HG03135 (cell line): ENCODE results near the gene PARP16.

Experiments used
- ATAC-seq: cut with Tn5 transposase; IDR thresholded peaks from one replicate; pipeline ENCODE4 v1.9.1; 2021; ENCODE audit warnings: mild to moderate bottlenecking, moderate library complexity; ENCODE audit not compliant: unreplicated experiment

The PARP16 gene, protein sequence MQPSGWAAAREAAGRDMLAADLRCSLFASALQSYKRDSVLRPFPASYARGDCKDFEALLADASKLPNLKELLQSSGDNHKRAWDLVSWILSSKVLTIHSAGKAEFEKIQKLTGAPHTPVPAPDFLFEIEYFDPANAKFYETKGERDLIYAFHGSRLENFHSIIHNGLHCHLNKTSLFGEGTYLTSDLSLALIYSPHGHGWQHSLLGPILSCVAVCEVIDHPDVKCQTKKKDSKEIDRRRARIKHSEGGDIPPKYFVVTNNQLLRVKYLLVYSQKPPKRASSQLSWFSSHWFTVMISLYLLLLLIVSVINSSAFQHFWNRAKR

DNA sequence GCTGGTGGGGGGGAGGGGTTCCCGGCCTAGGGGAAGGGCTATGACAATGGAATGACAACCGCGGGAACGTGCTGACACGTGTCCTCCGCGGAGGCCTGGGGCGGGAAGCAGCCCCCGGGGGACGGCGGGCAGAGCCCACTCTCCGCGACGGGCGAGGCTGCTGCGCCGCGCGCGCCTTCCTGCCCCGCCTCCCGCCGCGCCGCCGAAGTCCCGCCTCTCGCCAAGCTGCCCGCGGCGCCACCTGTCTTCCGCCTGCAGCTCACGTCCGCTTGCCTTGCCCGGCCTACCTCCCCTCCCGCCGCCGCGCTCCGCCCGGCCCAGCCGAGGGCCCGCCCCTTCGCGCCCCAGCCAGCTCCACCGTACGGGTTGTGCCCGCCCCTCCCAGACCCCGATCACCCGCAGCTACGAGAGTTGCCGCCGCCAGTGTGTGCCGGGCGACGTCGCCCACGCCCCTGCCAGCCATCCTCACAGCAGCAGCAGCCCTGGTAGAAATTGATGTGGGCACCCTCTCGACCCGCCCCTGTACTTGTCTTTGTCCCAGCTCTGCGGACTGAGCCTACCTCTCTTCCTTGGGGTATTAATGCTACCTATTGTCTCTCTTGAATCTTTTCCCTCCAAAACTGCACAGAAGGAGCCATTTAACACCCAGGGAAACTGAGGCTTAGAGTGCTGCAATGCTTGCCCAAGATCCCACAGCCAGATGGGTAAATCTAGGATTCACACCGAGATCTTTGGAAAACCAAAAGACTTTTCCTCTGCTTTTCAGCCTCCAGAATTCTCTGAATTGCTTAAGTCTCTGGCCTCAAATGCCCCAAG is at the start of gene PARP16:
Gene PARP16, minus strand, starts transcription at position 180 of the 816 bp plus-strand sequence. CDS start 457 bp downstream, outside the sequence.
- ATAC-seq = peak; percentile 88

DNA sequence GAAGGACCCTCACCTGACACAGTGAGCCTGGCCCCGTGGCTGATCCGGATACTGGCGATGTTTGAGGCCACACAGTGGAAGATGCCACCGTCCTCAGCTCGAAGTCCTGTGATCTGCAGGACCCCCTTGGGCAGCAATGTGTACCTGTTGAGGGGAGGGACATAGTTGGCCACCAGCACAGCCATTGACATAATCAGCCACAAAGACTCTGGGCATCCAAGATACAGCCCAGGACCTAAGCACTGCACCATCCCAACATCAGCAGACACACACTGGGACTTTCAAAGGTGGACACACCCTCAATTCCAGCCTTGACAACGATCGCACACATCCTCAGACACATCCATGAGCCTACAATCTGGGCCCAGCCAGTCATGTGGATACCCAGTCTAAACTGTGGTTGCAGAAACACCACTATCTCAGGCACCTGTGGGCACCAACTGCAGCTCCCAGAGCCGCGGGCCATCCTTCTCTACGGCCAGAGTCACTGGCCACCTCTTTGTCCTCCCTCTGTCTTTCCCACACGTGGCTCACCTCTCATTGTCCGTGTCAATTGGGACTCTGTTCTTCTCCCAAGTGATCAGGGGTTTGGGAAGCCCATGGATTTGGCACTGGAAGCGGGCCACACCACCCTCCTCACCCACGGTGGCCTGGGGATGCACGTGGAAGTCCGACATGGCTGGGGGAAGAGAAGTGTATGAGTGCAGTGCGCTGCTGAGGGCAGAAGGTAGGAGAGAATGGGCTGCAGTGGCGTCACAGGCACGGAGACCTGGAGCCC is 48.8 kb upstream of the PARP16 start:
- no peak for ATAC-seq

DNA sequence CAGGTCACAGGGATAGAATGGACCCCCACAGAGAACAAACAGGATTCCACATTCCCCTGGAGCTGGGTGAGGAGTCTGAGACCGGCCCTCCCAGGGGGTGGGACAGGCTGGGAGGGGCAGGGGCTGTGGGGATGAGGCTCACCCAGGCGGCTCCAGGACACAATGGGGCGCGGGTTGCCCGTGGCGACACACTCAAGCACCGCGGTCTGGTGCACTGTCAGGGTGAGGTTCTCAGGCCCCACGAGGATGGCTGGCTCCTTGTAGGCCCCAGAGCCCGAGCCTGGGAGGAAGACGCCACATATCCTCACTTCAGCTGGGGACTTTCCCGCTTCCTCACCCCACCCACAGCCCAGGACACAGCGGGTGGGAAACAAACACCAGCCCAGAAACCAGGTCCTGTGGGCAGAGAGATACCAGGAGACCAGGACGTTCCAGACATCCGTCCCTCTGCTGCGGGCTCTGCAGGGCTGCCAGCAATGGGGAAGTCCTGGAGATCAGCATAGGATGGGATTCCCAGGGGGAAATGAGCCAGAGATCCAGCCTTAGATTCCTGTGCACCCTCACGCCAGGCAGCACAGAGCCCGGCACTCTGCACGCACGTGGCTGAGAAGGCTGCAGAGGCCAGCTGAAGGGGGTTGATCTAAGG is 48.0 kb upstream of the PARP16 start:
- no peak for ATAC-seq

DNA sequence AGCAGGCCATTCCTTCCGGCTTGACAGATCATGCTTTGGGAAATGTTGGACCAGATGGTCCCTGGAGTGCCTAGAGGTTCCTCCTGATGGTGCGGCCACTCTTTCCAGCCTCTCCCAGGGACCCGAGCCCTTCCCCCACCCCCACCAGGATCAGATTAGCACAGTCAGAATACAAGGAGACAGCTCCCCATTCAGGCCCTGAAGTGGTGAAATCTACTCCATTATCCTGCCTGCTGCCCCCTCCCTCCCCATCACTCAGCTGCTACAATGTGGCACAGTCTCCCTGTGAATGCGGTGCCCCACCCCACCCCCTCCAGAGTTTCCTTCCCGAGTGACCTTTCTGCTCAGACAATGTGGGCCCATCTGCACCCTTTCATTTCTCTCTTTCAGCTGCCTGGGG is 47.2 kb upstream of the PARP16 start:
- ATAC-seq = no peak

DNA sequence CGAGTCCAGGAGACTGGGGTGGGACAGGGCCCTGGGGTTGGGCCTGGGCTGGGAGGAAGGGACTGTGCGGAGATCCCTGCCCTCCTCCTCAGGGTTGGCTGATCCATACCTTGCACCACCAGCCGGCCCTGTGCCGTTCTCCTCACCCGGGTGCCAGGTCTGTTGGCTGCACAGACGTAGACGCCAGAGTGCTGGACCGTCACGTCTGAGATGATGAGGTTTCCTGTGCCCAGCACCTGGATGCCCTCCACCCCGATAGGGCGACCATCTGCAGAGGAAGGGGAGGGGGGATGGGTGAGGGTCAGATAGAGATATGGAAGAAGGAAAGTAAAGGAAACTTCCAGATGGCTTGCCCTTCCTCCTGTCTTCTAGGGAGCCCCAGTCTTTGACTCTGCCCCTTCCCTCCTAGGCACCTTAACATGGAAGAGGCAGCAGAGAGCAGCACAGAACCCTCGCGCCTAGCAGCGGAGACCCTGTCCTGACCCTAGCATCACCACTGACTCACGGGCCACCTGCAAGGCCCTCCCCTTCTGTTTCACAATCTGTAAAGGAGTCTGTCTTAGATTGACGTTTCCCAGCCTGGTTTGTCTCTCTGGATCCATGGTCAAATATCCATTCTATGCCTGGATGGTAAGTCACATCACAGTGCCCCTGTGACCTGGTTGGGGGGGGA is 46.6 kb upstream of the PARP16 start:
- no peak for ATAC-seq

DNA sequence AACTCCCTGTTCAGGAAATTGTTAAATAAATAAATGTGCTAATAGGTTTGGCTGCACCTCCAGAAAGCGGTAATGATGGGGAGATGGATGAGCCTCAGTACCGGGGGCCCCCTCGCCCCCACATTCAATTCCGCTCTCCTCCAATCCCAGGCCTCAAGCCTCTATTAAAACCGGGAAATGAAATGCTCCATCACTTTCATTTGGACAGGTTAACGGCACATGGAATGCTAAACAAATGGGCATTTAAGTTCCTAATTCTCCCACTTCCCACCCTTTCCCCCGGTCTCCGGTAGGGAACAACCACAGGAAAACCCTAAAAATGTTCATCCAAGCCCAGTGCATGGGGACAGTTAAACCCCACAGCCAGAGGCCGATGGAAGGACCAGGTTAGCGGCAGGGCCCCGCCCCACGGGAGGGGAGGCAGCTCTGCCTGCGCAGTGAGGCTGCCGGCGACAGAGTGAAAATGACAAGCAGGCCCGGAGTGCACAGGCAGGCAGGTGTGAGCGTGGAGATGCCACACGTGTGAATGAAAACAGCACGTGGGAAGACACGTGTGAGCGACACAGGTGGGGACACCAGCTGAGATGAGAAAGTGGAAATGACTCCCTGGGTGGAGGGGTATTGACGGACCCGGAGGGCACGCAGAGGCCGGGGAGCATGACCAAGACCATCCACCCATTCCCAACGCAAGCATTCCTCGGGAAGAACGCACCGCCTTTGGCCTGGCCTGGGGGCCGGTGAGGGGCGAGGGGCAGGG is 45.9 kb upstream of the PARP16 start:
- no peak for ATAC-seq

DNA sequence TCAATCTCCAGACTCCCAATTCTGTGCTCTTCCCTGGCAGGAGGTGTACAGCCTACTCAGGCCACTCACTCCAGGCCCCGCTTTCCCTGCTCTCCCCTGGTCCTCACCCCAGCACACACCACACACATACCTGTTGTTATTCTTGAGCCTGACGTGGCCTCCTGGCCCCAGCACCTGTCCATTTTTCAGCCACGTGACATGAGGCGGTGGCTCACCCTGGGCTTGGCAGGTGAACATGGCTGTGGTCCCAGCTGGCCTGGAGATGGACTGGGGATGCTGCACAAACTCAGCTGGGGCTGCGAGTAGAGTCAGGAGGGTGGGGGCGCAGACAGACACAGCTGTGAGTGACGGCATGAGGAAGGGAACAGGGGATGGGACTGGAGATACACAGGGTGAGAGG is 45.1 kb upstream of the PARP16 start:
- ATAC-seq = no peak

DNA sequence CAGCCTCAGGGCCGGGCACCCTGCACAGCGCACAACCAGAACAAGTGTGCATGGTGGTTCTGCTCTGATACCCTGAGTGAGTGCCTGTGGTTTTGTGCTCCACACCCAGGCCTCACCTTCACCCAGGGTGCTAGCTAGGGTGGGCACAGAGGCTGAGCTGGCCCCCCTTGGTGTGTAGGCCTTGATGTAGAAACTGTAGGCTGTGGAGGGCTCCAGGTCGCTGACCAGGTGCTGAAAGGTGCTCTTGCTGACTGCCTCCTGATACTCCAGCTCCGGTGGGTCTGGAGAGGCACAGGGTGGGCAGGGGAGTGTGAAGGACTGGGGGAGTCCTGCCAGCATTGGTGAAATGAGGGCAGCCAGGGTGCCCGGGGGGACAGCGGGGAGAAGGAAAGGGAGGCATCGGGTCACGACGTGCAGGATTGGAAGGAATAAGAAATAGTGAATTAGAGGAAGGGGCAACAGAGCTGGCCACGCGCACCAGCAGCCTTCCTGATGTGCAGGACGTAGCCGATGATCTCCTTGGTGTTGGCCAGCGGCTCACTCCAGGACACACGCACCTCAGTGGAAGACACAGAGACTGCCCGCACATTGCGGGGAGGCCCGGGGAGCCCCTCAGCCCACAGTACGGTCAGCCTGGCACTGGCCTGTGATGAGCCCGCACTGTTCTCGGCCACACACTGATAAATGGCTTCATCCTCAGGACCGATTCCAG is 44.4 kb upstream of the PARP16 start:
- no peak for ATAC-seq

DNA sequence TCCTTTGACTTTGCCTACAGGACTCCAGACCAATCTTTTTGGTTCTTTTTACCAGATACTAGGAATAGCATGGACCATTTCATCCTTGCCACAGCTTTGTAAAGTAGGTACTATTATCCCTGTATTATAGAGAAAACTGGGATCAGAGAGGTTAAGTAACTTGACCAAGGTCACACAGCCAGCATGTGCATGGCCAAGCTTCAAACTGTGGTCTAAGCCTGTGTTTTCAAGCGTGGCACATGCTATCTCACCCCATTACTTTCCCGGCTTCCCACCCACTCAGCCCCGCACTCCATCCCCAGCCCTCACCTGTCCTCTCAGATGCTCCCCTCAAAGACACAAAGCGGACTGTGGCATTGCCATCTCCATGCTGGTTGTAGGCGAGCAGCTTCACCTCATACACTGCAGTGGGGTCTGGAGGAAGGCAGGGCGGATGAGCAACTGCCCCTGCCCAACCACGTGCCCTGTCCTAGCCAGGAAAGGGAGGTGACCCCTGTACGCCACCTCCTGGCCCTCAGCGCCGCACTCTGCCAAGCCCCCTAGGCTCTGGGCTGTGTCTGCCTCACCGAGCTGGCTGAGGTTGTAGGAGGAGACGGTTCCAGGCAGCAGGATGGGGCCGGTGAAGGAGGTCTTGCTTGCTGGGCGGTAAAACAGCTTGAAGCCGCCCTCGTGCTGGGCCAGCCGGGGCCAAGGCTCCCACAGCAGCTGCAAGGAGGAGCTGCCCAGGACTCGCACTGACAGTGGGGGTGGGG is 43.5 kb upstream of the PARP16 start:
- ATAC-seq = no peak

DNA sequence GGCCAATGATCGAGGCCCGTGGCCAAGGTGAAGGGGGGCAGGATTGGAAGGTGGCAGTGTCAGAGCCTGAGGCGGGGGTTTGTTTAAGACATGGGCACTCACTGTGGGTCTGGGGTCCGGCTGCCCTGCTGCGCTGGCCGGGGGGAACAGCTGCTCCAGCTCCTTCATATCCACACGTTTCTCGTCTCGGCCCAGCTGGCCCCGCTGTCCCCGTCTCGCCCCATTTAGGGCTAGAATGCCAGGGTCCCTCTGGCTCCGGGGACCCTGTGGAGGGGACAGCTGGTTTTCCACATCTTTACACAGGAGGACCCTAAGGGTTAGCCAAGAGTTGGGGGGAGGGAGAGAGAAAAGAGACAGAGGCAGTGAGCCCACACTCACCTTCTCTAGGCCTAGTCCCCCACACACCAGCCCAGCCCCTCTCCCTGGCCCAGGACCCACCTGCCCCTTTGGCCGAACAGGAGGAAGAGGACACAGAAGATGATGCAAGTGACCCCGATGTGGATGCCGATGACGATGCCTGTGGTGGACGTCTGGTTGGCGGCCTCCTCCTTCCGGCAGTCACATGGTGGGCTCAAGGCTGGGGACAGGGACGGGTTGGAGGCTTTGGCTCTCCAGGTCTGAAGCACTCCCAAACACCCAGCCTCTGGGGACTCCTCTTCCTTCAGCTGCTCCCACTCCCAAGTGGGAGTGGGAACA is 42.8 kb upstream of the PARP16 start:
- no peak for ATAC-seq

DNA sequence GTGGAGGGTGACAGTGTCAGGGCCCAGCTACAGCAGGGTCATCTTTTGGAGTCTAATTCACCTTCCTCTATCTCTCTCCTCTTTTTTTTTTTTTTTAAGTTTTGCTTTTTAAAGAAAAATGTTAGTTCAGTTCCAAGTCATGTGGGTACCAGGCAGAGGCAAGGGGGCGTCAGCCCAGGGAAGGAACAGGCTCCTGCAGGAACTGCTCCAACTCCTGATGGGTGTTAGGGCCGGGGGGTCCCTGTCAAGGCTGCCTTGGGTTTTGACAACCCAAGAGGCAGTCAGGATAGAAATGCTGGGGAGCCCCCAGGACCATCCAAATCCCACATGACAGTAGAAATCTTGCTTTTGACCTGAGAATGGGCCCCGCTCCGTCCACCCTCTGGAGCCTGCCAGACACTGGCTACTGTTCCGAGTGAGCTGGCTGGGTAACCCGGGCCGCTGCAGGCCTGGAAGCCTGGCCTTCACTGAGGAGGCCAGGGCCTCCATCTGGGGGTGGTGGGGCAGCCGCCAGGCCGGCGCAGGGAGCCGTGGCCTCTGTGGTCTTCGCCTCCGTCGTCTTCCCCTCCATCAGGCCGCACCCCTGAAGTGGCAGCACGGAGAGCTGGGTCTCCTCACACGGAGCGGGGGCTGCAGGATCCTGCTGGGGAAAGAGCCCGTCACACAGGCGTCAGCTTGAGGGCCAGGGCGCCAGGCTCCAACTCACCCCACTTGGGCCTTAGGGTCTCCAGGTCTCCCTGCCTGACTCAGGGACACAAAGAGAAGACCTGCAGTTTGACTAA is 42.0 kb upstream of the PARP16 start:
- no peak for ATAC-seq

DNA sequence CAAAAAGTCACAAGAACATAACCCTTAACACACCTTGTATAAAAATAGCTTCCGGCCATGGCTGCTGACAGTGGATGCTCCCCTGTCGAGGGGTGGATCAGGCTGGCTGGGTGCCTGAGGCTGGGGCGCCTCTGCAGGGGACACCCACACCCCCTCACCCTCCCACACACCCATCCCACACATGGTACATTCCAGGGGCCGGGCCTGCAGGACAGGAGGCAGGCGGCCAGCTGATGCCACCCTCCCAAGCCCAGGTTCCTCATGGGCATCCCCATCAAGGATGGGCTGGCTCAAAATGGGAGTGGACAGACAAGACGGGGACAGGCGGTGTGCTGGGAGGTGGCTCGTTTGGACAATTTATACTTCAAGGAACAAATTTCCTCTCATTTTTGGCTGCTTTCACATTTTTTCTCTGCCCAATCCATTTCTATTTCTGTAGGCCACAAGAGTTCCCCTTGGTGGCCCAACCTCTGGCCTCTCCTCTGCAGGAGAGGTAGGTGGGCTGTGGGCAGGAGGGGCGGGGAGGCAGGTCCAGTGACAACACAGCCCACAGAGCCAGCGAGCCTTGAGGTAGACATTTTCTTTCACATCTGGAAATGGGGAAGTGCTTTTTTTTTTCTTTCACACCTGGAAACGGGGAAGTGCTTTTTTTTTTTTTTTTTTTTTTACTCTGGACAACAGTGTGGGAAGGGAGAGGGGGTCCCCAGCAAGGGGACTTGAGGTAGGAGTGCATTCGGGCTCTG is 41.1 kb upstream of the PARP16 start:
- ATAC-seq = no peak

DNA sequence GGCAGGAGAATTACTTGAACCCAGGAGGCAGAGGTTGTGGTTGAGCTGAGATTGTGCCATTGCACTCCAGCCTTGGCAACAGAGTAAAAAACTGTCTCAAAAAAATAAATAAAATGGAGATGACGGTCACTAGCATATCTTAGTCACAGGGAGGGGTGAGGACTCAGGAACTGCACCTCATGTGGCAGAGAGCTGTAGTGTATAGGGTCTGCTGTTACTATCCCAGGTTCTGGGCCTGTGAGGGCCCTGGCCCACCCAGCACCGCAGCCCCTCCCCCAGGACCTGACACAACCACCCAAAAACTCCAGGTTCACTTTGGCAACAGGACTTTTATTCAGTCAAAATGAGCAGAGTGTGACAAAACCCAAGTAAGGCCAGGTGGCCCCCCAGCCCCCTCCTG is 40.1 kb upstream of the PARP16 start:
- no peak for ATAC-seq

DNA sequence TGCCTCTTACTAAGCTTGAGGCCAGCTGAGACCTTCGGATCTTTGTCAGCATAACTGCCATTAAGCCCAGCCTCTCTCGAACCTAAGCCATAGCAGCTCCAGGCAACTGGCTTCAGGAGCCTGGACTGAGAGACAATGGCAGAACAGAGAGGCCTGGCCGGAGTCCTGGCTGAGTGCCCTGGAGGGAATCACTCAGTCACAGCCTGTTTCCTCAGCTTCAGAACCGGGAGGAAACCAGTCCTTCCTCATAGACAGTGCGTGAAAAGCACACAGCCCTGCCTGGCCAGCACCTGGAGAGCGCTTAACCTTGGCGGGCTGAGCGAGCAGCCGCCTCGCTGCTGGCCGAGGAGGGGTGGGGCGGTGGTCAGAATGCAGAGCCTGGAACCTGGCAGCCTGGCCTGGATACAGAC is 39.4 kb upstream of the PARP16 start:
- no peak for ATAC-seq

DNA sequence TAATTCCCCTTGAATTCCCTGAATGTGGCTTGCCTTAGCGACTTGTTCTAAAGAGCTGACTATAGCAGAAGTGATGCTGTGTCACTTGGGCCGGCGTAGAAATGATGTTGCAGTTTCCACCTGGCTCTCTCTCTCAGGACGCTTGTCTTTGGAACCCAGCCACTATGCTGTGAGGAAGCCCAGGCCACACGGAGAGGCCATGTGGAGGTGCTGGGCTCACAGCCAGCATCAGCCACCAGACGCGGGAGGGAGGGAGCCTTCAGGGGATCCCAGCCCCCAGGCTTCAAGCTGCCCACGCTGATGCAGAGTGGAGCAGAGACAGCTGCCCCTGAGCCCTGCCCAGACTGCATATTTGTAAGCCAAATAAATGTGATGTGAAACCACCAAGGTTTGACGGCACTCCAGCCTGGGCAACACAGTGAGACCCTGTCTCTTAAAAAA is 36.4 kb upstream of the PARP16 start:
- no peak for ATAC-seq

DNA sequence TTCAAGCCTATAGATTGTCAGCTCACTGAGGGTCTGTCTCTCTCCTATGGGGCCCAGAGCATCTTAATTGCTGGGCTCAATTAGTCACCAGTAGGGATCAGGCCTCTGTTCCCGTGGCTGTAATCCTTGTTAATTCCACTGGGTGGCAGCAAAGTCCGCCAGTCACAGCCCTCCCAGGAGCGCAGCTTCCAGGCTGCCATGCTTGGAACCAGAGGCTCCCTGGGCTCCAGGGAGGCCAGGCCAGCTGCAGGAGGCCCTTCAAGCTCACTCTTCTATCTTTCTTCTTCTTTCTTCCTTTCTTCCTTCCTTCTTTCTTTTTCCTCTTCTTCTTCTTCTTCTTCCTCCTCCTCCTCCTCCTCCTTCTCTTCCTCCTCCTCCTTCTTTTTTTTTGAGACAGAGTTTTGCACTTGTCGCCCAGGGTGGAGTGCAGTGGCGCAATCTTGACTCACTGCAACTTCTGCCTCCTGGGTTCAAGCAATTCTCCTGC is 32.2 kb upstream of the PARP16 start:
- ATAC-seq = no peak
